ENCODE measurements around the gene FNIP2.

Gene FNIP2

GRCh38 chr4:158769175-158769921, 522 bp downstream of the FNIP2 start:
- POLR2A ChIA-PET = interaction anchor here (1.3 to 2.8 kb wide), 8 partner anchors 9 to 98 kb away, joined by 3 to 15 read pairs (median 5); no protein-coding TSS in a partner anchor
- CTCF ChIA-PET = interaction anchor here (1.9 kb wide), 1 partner anchor 82 kb away, joined by 8 read pairs; no protein-coding TSS in a partner anchor
- DNase-seq (ENCODE audit: extremely low spot score) = no peak
- TF ChIP-seq FOXA1 (IDR thresholded peaks at IDR 0.05) (no peak), CTBP1 (IDR thresholded peaks at IDR 0.05; ENCODE audit: borderline replicate concordance) (no peak), L3MBTL2 (conservative IDR thresholded peaks at IDR 0.05) (peak; percentile 57), SP1 (IDR thresholded peaks at IDR 0.05) (no peak), ARNT (IDR thresholded peaks at IDR 0.05) (no peak), FOXM1 (IDR thresholded peaks at IDR 0.05; ENCODE audit: borderline replicate concordance) (no peak)

- CTCF ChIA-PET = no interaction called here
- TF ChIP-seq NFRKB (IDR thresholded peaks at IDR 0.05) (no peak), ARNT (IDR thresholded peaks at IDR 0.05) (no peak), ELF4 (IDR thresholded peaks at IDR 0.05) (no peak), BHLHE40 (IDR thresholded peaks at IDR 0.05; ENCODE audit: borderline replicate concordance) (no peak), FOXK2 (IDR thresholded peaks at IDR 0.05) (no peak), PKNOX1 (IDR thresholded peaks at IDR 0.05) (no peak), FOXA1 (IDR thresholded peaks at IDR 0.05) (no peak), SUZ12 (IDR thresholded peaks at IDR 0.05) (no peak), LEF1 (IDR thresholded peaks at IDR 0.05; ENCODE audit: borderline replicate concordance) (no peak), ZNF384 (IDR thresholded peaks at IDR 0.05) (no peak), HDGF (IDR thresholded peaks at IDR 0.05; ENCODE audit: borderline replicate concordance) (no peak)
- POLR2A ChIA-PET = interaction anchor here (2.8 kb wide), 1 partner anchor 11 kb away, joined by 15 read pairs; no protein-coding TSS in a partner anchor
- DNase-seq (ENCODE audit: extremely low spot score) = no peak
Measured at GRCh38 chr4:158770671-158771070, 1.8 kb downstream of the FNIP2 start.

DNA sequence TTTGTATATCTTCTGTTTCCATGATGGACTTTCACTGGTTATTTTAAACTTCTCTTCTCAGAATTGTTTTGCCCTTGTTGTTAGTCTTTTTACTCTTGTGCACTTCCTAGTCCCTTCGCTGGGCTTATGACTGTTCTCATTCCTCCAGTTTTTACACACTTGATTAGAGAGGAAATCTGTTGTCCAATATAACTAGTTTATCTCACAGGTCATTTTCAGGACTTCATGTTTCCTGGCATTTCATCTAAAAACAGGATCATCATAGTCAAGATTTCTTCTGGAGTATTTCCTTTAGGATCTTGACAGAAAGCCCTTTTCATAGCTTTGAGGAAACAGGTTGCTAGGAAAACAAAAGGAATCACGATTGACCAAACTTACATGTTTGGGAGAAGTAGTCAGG, 3.0 kb downstream of the FNIP2 start:
- CTCF ChIA-PET = interaction anchor here (0.7 kb wide), 1 partner anchor 17 kb away, joined by 4 read pairs; no protein-coding TSS in a partner anchor
- no peak for DNase-seq (ENCODE audit: extremely low spot score)
- TF ChIP-seq LEF1 (IDR thresholded peaks at IDR 0.05; ENCODE audit: borderline replicate concordance) (no peak), L3MBTL2 (conservative IDR thresholded peaks at IDR 0.05) (no peak), SP1 (IDR thresholded peaks at IDR 0.05) (no peak), FOXA1 (IDR thresholded peaks at IDR 0.05) (no peak), PKNOX1 (IDR thresholded peaks at IDR 0.05) (no peak), BHLHE40 (IDR thresholded peaks at IDR 0.05; ENCODE audit: borderline replicate concordance) (no peak), FOXM1 (IDR thresholded peaks at IDR 0.05; ENCODE audit: borderline replicate concordance) (no peak), ZNF384 (IDR thresholded peaks at IDR 0.05) (no peak), CTBP1 (IDR thresholded peaks at IDR 0.05; ENCODE audit: borderline replicate concordance) (no peak), TARDBP (IDR thresholded peaks at IDR 0.05) (no peak), HDGF (IDR thresholded peaks at IDR 0.05; ENCODE audit: borderline replicate concordance) (no peak)
- POLR2A ChIA-PET = interaction anchor here (1.0 kb wide), 1 partner anchor 79 kb away, joined by 3 read pairs; no protein-coding TSS in a partner anchor

GRCh38 chr4:158775091-158775651, 6.3 kb downstream of the FNIP2 start:
- POLR2A ChIA-PET = no interaction called here
- no peak for DNase-seq (ENCODE audit: extremely low spot score)
- CTCF ChIA-PET = interaction anchor here (0.6 to 0.7 kb wide), 2 partner anchors 42 to 402 kb away, joined by 3 to 4 read pairs; no protein-coding TSS in a partner anchor
- TF ChIP-seq SP1 (IDR thresholded peaks at IDR 0.05) (no peak), ZNF384 (IDR thresholded peaks at IDR 0.05) (no peak), ARNT (IDR thresholded peaks at IDR 0.05) (no peak), BHLHE40 (IDR thresholded peaks at IDR 0.05; ENCODE audit: borderline replicate concordance) (no peak), HDGF (IDR thresholded peaks at IDR 0.05; ENCODE audit: borderline replicate concordance) (no peak), PKNOX1 (IDR thresholded peaks at IDR 0.05) (no peak), SUZ12 (IDR thresholded peaks at IDR 0.05) (no peak), NFRKB (IDR thresholded peaks at IDR 0.05) (no peak), ELF4 (IDR thresholded peaks at IDR 0.05) (no peak), FOXK2 (IDR thresholded peaks at IDR 0.05) (no peak), FOXM1 (IDR thresholded peaks at IDR 0.05; ENCODE audit: borderline replicate concordance) (no peak), L3MBTL2 (conservative IDR thresholded peaks at IDR 0.05) (no peak), CTBP1 (IDR thresholded peaks at IDR 0.05; ENCODE audit: borderline replicate concordance) (no peak), TARDBP (IDR thresholded peaks at IDR 0.05) (no peak), LEF1 (IDR thresholded peaks at IDR 0.05; ENCODE audit: borderline replicate concordance) (no peak), FOXA1 (IDR thresholded peaks at IDR 0.05) (no peak)

GRCh38 chr4:158776106-158776505, 7.3 kb downstream of the FNIP2 start:
- DNase-seq (ENCODE audit: extremely low spot score) = no peak
- no peak for TF ChIP-seq TARDBP (IDR thresholded peaks at IDR 0.05)
- no peak for TF ChIP-seq FOXK2 (IDR thresholded peaks at IDR 0.05)
- no peak for TF ChIP-seq SP1 (IDR thresholded peaks at IDR 0.05)
- no peak for TF ChIP-seq LEF1 (IDR thresholded peaks at IDR 0.05; ENCODE audit: borderline replicate concordance)
- TF ChIP-seq PKNOX1 (IDR thresholded peaks at IDR 0.05) = no peak
- TF ChIP-seq FOXA1 (IDR thresholded peaks at IDR 0.05) = no peak
- no peak for TF ChIP-seq HDGF (IDR thresholded peaks at IDR 0.05; ENCODE audit: borderline replicate concordance)
- TF ChIP-seq BHLHE40 (IDR thresholded peaks at IDR 0.05; ENCODE audit: borderline replicate concordance) = no peak
- POLR2A ChIA-PET = no interaction called here
- CTCF ChIA-PET = no interaction called here

All from HEK293T (cell line).